ENCODE measurements around the gene TMEM143.
A peak's percentile ranks its signal among the peaks of the same experiment; 100 is the strongest.
"Not testable (repeated sequence)": the region's sequence is repeated elsewhere in the genome, so short reads cannot be mapped to it uniquely, and the experiment has no call there.

TMEM143 gene

GRCh38 chr19:48391100-48392005 is 27.6 kb upstream of the TMEM143 start, which contains the start of gene KDELR1:
Gene KDELR1, minus strand, starts transcription at chr19:48391551. Its CDS starts 193 bp downstream, at chr19:48391358.
- peak; percentile 41 for DNase-seq (ENCODE audit: low read depth)

GRCh38 chr19:48390188-48391099 is 26.7 kb upstream of the TMEM143 start:
- no peak for DNase-seq (ENCODE audit: low read depth)

- DNase-seq (ENCODE audit: low read depth): no peak
Measured at GRCh38 chr19:48386981-48387380, 23.2 kb upstream of the TMEM143 start.

GRCh38 chr19:48385461-48386087 is 21.8 kb upstream of the TMEM143 start:
- no peak for DNase-seq (ENCODE audit: low read depth)

GRCh38 chr19:48382286-48382685 is 18.5 kb upstream of the TMEM143 start:
- no peak for DNase-seq (ENCODE audit: low read depth)

- no peak for DNase-seq (ENCODE audit: low read depth)
Measured at GRCh38 chr19:48381178-48381950, 17.6 kb upstream of the TMEM143 start.

GRCh38 chr19:48379058-48379457 is 15.3 kb upstream of the TMEM143 start:
- DNase-seq (ENCODE audit: low read depth): no peak

- no peak for DNase-seq (ENCODE audit: low read depth)
Measured at GRCh38 chr19:48378194-48378570, 14.4 kb upstream of the TMEM143 start.

GRCh38 chr19:48373567-48373966 is 9.8 kb upstream of the TMEM143 start:
- DNase-seq (ENCODE audit: low read depth): no peak

- DNase-seq (ENCODE audit: low read depth): no peak
Measured at GRCh38 chr19:48372904-48373303, 9.2 kb upstream of the TMEM143 start.

GRCh38 chr19:48371771-48372170 is 8.0 kb upstream of the TMEM143 start:
- not testable (repeated sequence) for DNase-seq (ENCODE audit: low read depth)

- DNase-seq (ENCODE audit: low read depth): no peak
Measured at GRCh38 chr19:48371367-48371766, 7.6 kb upstream of the TMEM143 start.

- no peak for DNase-seq (ENCODE audit: low read depth)
Measured at GRCh38 chr19:48370955-48371354, 7.2 kb upstream of the TMEM143 start.

GRCh38 chr19:48368936-48369335 is 5.2 kb upstream of the TMEM143 start:
- DNase-seq (ENCODE audit: low read depth): no peak

GRCh38 chr19:48367855-48368254 is 4.1 kb upstream of the TMEM143 start:
- DNase-seq (ENCODE audit: low read depth): no peak

GRCh38 chr19:48365602-48366001 is 1.9 kb upstream of the TMEM143 start:
- DNase-seq (ENCODE audit: low read depth): no peak

GRCh38 chr19:48364598-48365348 is 1.0 kb upstream of the TMEM143 start:
- no peak for DNase-seq (ENCODE audit: low read depth)

GRCh38 chr19:48363500-48363809 is 285 bp downstream of the TMEM143 start:
- no peak for DNase-seq (ENCODE audit: low read depth)

GRCh38 chr19:48362716-48363499 is 832 bp downstream of the TMEM143 start:
- DNase-seq (ENCODE audit: low read depth): peak; percentile 84

- DNase-seq (ENCODE audit: low read depth): no peak
Measured at GRCh38 chr19:48361912-48362311, 1.8 kb downstream of the TMEM143 start.

All from T-helper 22 cell (primary cell).